ENCODE results near the gene EML5.
"Not testable (repeated sequence)": the region's sequence is repeated elsewhere in the genome, so short reads cannot be mapped to it uniquely, and the experiment has no call there.

Gene EML5

DNA sequence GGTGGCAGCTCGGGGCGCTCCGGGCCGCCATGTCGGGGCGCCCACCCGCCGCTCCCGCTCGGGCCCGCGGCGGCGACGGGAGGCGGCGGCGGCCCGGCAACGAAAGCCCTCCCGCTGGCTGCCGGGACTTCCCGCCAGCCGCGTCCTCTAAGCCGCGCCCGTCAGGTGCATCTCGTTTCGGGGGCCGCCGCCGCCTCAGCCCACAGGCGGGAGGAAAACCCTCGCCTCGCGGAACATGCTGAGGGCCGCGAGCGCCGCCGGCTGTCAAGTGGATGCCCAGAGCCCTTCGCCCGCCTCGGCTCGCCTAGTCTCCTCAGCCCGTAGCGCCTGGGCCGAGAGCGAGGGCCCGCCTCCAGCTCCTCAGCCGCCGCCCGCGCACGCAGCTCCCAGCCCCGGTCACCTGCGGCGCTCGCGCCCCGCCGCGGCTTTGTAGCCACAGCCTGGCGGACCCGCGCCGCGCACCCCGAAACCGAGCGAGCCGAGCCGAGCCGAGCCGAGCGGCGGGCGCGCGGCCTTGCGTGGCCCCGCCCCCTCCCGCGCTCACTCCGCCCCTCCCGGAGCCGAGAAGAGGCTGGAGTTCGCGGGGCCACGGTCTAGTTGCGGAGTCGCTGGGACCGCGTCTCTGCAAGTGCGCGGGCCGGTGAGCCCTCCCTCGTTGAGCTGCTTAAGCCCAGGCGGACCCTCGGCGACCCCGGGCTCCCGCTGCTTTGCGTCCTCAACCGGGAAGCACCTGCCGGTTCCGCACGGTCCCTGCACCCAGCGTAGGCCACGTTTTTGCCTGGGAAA, at the start of gene EML5:
TSS of gene EML5 (minus strand) at position 481 of the 786 bp plus-strand sequence. CDS start at position 31, 450 bp downstream.
- peak; percentile 88 for DNase-seq

GRCh38 chr14:88842414-88842813, 49.7 kb upstream of the EML5 start:
- DNase-seq: no peak

DNA sequence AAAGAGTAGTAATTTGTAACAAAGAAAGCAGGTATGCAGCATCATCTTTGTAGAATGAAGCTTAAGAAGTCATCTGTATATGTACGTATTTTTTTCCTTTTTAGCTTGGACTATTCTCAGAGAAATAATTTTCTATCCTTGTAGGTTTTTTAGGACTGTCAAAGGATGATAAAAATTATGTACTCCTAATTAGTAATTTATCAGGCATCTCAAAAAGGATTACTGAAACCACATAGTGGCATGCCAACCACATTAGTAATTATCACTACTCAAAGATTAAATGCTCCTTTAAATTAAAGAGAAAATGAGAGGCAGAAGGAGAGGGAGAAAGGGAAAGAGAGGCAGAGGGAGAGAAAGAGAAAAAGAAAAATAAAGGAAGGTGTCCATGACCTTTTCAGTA, 49.0 kb upstream of the EML5 start:
- DNase-seq: no peak

- DNase-seq: no peak
These were observed 48.2 kb upstream of the EML5 start for GRCh38 chr14:88840926-88841325.

- DNase-seq: no peak
These were observed 45.3 kb upstream of the EML5 start for GRCh38 chr14:88838015-88838414.

GRCh38 chr14:88837495-88837894, 44.7 kb upstream of the EML5 start:
- no peak for DNase-seq

GRCh38 chr14:88835661-88836060, 42.9 kb upstream of the EML5 start:
- no peak for DNase-seq

DNA sequence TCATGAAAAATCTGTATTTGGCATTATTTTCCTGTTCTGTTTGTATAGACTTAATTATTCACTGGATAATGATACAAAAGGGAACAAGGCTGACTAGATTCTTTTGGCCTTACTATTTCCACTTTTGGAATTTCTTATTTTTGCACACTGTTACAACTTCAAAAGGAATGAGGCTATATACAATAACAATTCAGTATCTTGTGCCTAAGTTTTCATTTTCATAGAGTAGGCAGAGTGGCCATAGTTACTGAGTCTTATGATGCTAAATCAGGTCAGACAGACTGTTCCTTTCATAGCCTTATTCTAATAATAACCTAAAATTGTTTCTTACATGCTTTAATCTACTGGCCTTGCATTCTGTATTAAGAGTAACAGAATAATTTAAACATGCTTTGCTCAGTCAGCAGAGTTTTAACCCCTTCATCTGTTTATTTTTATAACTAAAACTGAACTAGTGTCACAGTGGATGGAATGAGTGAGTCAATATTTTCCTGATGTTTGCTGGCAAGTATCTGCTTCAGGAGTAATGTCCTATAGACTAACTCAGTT, 42.2 kb upstream of the EML5 start:
- no peak for DNase-seq

DNA sequence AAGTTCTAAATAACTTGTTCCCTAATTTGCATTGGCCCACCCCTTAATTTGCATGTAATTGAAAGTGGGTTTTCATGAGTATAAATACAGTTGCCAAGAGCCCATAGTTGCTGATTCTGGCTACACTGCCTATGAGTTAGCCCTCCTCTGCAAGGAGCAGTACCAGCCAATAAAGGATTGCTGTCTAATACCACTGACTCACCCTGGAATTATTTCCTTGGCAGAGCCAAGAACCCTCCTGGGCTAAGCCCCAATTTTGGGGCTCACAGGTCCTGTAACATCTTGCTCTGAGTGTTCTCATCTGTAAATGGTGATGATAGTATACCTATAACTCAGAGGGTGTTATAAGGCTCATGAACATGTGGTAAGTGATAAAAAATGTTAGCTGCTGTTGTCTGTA, 38.5 kb upstream of the EML5 start:
- no peak for DNase-seq

DNA sequence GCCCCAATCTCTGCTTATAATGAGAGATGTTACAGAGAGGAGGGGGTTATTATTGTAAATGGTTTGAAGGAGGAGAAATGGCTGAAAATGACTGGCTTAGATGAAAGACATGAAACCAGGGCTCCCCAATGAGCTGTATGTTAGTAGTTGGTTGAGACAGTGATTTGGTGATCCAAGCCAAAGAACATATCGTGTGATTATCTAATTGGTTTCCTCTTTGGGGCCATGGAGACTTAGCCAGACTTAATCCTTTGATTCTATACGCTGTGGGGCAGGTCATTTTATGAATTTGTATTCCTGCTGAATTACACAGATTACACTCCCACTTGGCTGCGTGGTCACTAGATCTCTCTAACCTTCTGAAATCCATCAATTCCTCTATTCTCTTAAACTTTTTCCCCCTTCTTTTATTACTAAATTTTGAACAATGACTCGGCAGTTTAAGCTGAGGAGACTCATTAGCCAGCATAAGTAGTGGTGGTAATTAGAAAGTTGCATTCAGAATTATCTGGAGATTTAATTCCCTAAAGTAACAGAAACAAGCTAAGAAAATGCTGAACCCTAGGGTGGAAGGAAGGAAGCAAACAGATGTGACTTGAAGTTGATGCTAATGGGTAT, 37.0 kb upstream of the EML5 start:
- DNase-seq: no peak

- no peak for DNase-seq
These were observed 36.4 kb upstream of the EML5 start for GRCh38 chr14:88829188-88829587.

- peak; percentile 13 for DNase-seq
These were observed 32.8 kb upstream of the EML5 start for GRCh38 chr14:88825503-88825902.

GRCh38 chr14:88825078-88825458, 32.3 kb upstream of the EML5 start:
- DNase-seq: no peak

GRCh38 chr14:88824314-88825077, 31.7 kb upstream of the EML5 start, which contains the start of gene TTC8:
Gene TTC8 (plus strand): TSS chr14:88824651. CDS start chr14:88824708, 57 bp downstream.
- peak; percentile 100 for DNase-seq

DNA sequence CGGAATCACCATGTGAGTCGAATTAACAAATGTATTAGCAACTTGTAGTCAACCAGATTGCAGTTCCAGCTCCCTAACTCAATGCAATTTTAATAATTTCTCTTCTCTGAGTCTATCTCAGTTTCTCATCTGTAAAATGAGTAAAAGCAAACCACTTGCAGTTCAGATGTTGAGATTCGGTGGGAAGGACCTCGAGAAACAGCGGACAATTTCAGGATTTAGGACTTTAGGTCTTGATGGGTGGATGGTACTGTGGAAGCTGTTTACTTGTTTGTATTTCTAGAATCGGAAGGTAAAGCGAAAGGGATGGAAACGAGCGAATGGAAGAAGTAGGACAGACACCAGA, 31.2 kb upstream of the EML5 start:
- DNase-seq: no peak

DNA sequence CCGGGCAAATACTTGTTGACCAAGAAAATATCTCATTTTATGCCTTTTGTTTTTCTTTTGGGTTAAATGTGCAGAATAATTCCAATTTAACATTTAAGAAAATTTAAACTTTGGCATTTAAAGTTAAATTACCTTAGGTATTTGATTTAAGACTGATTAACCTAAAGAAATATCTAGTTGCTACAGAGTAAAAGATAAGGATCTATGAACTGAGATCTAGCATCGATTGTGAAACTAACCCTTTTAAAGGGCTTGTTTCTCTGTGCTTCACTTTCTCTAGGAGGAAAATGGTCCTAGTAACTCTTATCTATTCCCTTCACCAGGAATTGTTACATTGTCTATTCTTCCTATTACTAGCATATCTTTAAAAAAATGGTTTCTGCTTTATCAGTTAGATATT, 29.1 kb upstream of the EML5 start:
- no peak for DNase-seq

DNA sequence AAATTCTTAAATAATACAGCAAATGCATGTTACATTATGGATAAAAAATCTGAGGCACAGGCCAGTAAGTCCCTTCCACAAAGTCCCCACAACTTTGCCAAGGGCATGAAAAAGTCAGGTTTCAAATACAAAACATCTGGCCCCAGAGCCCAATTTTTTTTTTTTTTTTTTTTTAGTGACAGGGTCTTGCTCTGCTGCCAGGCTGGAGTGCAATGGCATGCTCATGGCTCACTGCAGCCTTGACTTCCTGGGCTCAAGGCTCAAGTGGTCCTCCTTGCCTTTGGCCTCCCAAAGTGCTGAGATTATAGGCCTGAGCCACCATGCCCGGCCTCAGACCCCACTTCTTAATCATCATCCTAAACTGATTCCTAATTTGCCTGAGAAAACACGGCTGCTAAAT, 28.6 kb upstream of the EML5 start:
- no peak for DNase-seq

DNA sequence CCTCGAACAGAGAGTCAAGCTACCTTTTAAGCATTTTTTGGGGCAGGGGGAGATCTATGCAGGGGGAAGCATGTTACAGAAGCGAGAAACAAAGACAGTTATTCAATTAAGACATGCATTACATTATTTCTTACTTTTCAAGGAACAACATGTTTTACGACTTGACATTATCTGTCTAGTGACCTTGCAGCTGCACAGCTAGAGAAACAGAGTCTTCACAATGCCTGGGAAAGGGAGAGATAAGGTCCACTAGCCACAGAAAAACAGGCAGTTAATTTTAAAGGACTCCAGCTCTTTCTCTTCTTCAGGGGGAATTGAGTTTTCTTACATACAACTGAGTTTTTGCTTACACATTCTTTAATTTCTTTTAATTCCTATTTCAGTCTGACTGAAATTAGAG, 26.9 kb upstream of the EML5 start:
- DNase-seq: not testable (repeated sequence)

- DNase-seq: no peak
These were observed 25.3 kb upstream of the EML5 start for GRCh38 chr14:88818018-88818417.

GRCh38 chr14:88815980-88816379, 23.2 kb upstream of the EML5 start:
- DNase-seq: no peak

DNA sequence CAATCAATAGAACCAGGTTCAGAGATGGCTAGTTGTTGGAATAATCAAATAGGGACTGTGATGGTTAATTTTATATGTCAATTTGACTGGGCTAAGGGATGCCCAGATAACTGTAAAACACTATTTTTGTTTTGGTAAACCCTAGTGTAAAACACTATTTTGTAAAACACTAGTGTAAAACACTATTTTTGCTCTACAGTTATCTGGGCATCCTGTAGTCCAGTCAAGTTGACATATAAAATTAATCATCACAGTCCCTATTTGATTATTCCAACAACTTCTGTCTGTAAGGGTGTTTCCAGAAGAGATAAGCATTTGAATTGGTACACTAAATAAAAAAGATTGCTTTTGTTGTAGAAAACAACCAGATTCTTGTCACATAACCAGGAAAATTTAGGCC, 15.6 kb upstream of the EML5 start:
- no peak for DNase-seq

- no peak for DNase-seq
These were observed 11.7 kb upstream of the EML5 start for GRCh38 chr14:88804477-88804876.

DNA sequence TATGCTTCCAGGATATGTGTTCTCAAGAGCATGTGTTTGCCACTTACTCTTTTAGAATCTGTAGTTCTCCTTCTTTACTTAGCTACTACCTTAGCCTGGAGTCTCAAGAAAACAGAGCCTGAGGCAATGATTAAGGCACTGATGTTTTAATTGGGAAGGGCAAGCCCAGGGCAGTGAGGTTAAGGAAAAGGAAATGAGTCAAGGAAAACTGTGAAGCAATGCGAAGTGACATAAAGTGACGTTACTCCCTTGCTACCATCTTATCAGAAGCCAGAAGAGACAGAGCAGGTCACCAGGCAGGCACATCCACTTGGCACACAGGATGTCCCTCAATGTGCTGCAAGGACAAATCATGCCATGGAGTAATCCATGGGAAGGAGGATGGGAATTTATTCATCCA, 11.3 kb upstream of the EML5 start:
- DNase-seq: no peak

DNA sequence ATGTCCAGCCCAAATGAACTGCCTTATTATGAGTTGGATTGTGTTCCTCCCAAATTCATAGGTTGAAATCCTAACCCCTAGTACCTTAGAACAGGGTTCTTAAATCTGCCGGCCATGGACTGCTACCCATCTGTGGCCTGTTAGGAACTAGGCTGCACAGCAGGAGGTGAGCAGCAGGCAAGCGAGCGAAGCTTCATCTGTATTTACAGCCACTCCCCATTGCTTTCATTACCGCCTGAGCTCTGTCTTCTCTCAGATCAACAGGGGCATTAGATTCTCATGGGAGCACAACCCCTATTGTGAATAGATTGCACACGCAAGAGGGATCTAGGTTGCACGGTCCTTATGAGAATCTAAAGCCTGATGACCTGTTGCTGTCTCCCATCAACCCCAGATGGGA, 9.8 kb upstream of the EML5 start:
- DNase-seq: no peak

Data from retina (tissue), 1 donor.